ENCODE results near the gene SUCNR1. TPM values are rescaled to one million over a fixed set of nuclear protein-coding genes. Genes with fewer than 3 reads are reported as not detected.
"Not testable (repeated sequence)": the region's sequence is repeated elsewhere in the genome, so short reads cannot be mapped to it uniquely, and the experiment has no call there.

The SUCNR1 gene
- total RNA-seq, 1 experiment from 2014 or later = not detected

DNA sequence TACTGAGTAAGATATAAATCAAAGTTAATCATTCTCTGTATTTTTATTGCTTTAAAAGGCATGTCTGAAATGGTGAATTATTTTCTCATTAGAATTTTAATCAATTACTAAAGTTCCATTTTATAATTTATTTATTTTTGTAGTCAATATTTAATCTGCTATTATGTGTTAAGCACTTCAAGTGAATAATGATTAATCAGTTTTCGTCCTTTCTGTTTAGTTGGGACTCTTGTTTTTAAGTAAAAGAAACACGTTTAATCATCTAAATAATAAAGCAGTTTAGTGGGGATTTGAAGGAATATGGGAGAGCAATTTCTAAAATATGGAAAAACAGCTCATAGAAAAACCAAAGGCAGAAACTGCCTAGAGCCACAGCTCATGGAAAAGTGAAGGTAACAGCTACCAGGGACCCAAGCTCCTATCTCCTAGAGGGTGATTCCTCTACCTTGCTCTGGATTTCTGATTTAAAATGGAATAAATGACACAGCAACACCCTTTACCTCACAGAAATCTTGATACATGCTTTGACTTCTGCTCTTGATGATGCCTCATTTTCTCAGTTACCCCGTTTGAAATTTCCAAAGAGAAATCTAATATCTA, 28.0 kb upstream of the SUCNR1 start:
- no CpG with 5 or more reads among the region's 3 CpGs for WGBS (ENCODE audit: extremely low coverage, insufficient read length, low lambda C conversion rate)
- H3K18ac ChIP-seq (ENCODE audit: insufficient read length, low read depth, low read length) = no peak overlapping the region
- no peak overlapping the region for H3K4me2 ChIP-seq (ENCODE audit: insufficient read depth, insufficient read length, low read length)
- Mint-ChIP-seq H3K9me3 (no peaks in the 10 kb centered on the region; a peak in 1 of 5 replicates), H3K27me3 (ENCODE audit: low read depth) (no peaks in the 10 kb centered on the region; the same call in 1 of the 2 replicates), H3K4me3 (no peak overlapping the region), H3K27ac (no peak overlapping the region), H3K4me1 (peaks cover 0 to 3% of the 10 kb centered on the region in 2 experiments; a peak in 1 of 4 replicates), H3K36me3 (ENCODE audit: insufficient read depth in 1 of 3, low read depth in 3 of 3) (peaks cover 0 to 4% (median 3%) of the 10 kb centered on the region in 3 experiments; a peak in 2 of 7 replicates)
- no peaks in the 10 kb centered on the region for H3K9me3 ChIP-seq (ENCODE audit: control insufficient read depth, low read depth, low read length)
- H3T11ph ChIP-seq (ENCODE audit: low read length) = no peak overlapping the region
- DNase-seq = no peak
- no peak overlapping the region for H3K23ac ChIP-seq (ENCODE audit: insufficient read length, low read depth, low read length)
- H3K79me2 ChIP-seq (ENCODE audit: insufficient read depth, low read length) = no peaks in the 10 kb centered on the region
- TF ChIP-seq, protein P1, sequence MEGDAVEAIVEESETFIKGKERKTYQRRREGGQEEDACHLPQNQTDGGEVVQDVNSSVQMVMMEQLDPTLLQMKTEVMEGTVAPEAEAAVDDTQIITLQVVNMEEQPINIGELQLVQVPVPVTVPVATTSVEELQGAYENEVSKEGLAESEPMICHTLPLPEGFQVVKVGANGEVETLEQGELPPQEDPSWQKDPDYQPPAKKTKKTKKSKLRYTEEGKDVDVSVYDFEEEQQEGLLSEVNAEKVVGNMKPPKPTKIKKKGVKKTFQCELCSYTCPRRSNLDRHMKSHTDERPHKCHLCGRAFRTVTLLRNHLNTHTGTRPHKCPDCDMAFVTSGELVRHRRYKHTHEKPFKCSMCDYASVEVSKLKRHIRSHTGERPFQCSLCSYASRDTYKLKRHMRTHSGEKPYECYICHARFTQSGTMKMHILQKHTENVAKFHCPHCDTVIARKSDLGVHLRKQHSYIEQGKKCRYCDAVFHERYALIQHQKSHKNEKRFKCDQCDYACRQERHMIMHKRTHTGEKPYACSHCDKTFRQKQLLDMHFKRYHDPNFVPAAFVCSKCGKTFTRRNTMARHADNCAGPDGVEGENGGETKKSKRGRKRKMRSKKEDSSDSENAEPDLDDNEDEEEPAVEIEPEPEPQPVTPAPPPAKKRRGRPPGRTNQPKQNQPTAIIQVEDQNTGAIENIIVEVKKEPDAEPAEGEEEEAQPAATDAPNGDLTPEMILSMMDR (conservative IDR thresholded peaks at IDR 0.05) = no peak
- H3K4ac ChIP-seq (ENCODE audit: low read depth, low read length) = no peak overlapping the region
- H2BK15ac ChIP-seq (ENCODE audit: low read depth, low read length) = no peak overlapping the region
- H4K91ac ChIP-seq (ENCODE audit: insufficient read length, low read depth, low read length) = no peak overlapping the region
- H2AFZ ChIP-seq (ENCODE audit: low read length) = no peak overlapping the region
- no peak overlapping the region for H3K27ac ChIP-seq (ENCODE audit: insufficient read length, low read depth, low read length)
- no peak overlapping the region for H3K14ac ChIP-seq (ENCODE audit: insufficient read depth, low read length)
- H3K4me1 ChIP-seq (ENCODE audit: insufficient read depth, low read length) = no peaks in the 10 kb centered on the region
- H3K9ac ChIP-seq (ENCODE audit: extremely low read depth, insufficient read length, low read length) = no peak overlapping the region
- no peak overlapping the region for H2AK5ac ChIP-seq (ENCODE audit: insufficient read length, low read length)
- no peaks in the 10 kb centered on the region for H4K20me1 ChIP-seq (ENCODE audit: control insufficient read depth, insufficient read depth, insufficient read length)
- H2BK12ac ChIP-seq (ENCODE audit: insufficient read length, low read depth, low read length) = no peak overlapping the region
- H3K23me2 ChIP-seq (ENCODE audit: insufficient read length, low read depth, low read length, poor library complexity, severe bottlenecking) = no peaks in the 10 kb centered on the region
- no peak overlapping the region for H2BK20ac ChIP-seq (ENCODE audit: low read depth, low read length, poor library complexity, severe bottlenecking)
- H4K5ac ChIP-seq (ENCODE audit: insufficient read length, low read depth, low read length) = no peak overlapping the region
- no peak overlapping the region for H2BK5ac ChIP-seq (ENCODE audit: insufficient read length, low read length)
- H3K27me3 ChIP-seq (ENCODE audit: insufficient read depth, low read length) = no peaks in the 10 kb centered on the region
- no peaks in the 10 kb centered on the region for H3K79me1 ChIP-seq (ENCODE audit: insufficient read depth, low read depth, low read length, poor library complexity, severe bottlenecking)
- no peak overlapping the region for H4K8ac ChIP-seq (replicated peaks; ENCODE audit: insufficient read length, low read depth, low read length)
- no peak overlapping the region for H3K56ac ChIP-seq (ENCODE audit: insufficient read length, low read depth, low read length)
- no peak overlapping the region for H2BK120ac ChIP-seq (ENCODE audit: low read depth, low read length, poor library complexity, severe bottlenecking)

DNA sequence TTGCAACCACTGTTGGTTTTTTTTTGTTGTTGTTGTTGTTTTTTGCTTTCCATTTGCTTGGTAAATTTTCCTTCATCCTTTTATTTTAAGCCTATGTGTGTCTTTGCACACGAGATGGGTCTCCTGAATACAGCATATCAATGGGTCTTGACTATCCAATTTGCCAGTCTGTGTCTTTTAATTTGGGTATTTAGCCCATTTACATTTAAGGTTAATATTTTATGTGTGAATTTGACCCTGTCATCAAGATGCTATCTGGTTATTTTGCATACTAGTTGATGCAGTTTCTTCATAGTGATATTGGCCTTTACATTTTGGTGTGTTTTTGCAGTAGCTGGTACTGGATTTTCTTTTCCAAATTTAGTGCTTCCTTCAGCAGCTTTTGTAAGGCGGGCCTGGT, 23.4 kb upstream of the SUCNR1 start:
- not testable (repeated sequence) for H3K27ac Mint-ChIP-seq; H3K9me3 ChIP-seq (ENCODE audit: control insufficient read depth, low read depth, low read length); H2BK20ac ChIP-seq (ENCODE audit: low read depth, low read length, poor library complexity, severe bottlenecking); DNase-seq; H3K4me1 ChIP-seq (ENCODE audit: insufficient read depth, low read length); H3T11ph ChIP-seq (ENCODE audit: low read length); H4K8ac ChIP-seq (replicated peaks; ENCODE audit: insufficient read length, low read depth, low read length); H3K4me1 Mint-ChIP-seq; H3K23ac ChIP-seq (ENCODE audit: insufficient read length, low read depth, low read length); H3K4me3 Mint-ChIP-seq; H2AFZ ChIP-seq (ENCODE audit: low read length); H3K18ac ChIP-seq (ENCODE audit: insufficient read length, low read depth, low read length); H2AK5ac ChIP-seq (ENCODE audit: insufficient read length, low read length); H3K4ac ChIP-seq (ENCODE audit: low read depth, low read length); H3K23me2 ChIP-seq (ENCODE audit: insufficient read length, low read depth, low read length, poor library complexity, severe bottlenecking); H3K79me2 ChIP-seq (ENCODE audit: insufficient read depth, low read length); H3K9ac ChIP-seq (ENCODE audit: extremely low read depth, insufficient read length, low read length); H3K79me1 ChIP-seq (ENCODE audit: insufficient read depth, low read depth, low read length, poor library complexity, severe bottlenecking); H2BK15ac ChIP-seq (ENCODE audit: low read depth, low read length); H2BK120ac ChIP-seq (ENCODE audit: low read depth, low read length, poor library complexity, severe bottlenecking); H4K5ac ChIP-seq (ENCODE audit: insufficient read length, low read depth, low read length); H3K27me3 Mint-ChIP-seq (ENCODE audit: low read depth); H2BK12ac ChIP-seq (ENCODE audit: insufficient read length, low read depth, low read length); H3K27me3 ChIP-seq (ENCODE audit: insufficient read depth, low read length); H3K4me2 ChIP-seq (ENCODE audit: insufficient read depth, insufficient read length, low read length); H4K20me1 ChIP-seq (ENCODE audit: control insufficient read depth, insufficient read depth, insufficient read length); H3K27ac ChIP-seq (ENCODE audit: insufficient read length, low read depth, low read length); H3K56ac ChIP-seq (ENCODE audit: insufficient read length, low read depth, low read length); H3K14ac ChIP-seq (ENCODE audit: insufficient read depth, low read length); H4K91ac ChIP-seq (ENCODE audit: insufficient read length, low read depth, low read length); H2BK5ac ChIP-seq (ENCODE audit: insufficient read length, low read length)
- no CpG with 5 or more reads among the region's 2 CpGs for WGBS (ENCODE audit: extremely low coverage, insufficient read length, low lambda C conversion rate)
- peaks cover 2 to 12% of the 10 kb centered on the region in 2 experiments; a peak in 3 of 5 replicates for H3K9me3 Mint-ChIP-seq
- H3K36me3 Mint-ChIP-seq (ENCODE audit: insufficient read depth in 1 of 3, low read depth in 3 of 3) = peaks cover 3 to 12% (median 5%) of the 10 kb centered on the region in 3 experiments; a peak in 6 of 7 replicates

Measured in H9 (cell line).